HEK293 (cell line): ENCODE measurements around the gene CFAP119.
A peak's percentile ranks its signal among the peaks of the same experiment; 100 is the strongest.

ENCODE experiments used
- CTCF ChIA-PET: fragments of 350-600 bp; formaldehyde crosslinking; extraction: SDS; loops from one replicate; lab custom pipeline; 2021; ENCODE audit warnings: antibody characterized with exemption; lab: Yijun Ruan, JAX
- POLR2A ChIA-PET: fragments of 300-600 bp; formaldehyde crosslinking; extraction: SDS; loops from one replicate; lab custom pipeline; 2020; ENCODE audit warnings: antibody characterized with exemption, inconsistent platforms; lab: Yijun Ruan, JAX
- H3K27ac ChIP-seq: fragments of 200-500 bp; sonication (Bioruptor generic); 2 replicates; pipeline ENCODE4 v1.5.1; 2014; ENCODE audit warnings: low read depth, low read length, control low read depth, inconsistent platforms; ENCODE audit errors: extremely low read depth
- H3K36me3 ChIP-seq, 2 experiments: fragments of 200-500 bp in 1 of 2; sonication (Bioruptor generic) in 1 of 2; 1 replicate in 1 of 2; 2 replicates in 1 of 2; pipeline ENCODE4 v1.5.1; 2014 to 2017; ENCODE audit warnings: inconsistent platforms in 2 of 2, low read length in 2 of 2; ENCODE audit not compliant: control insufficient read depth in 2 of 2, insufficient read depth in 1 of 2
- H3K4me1 ChIP-seq: fragments of 200-500 bp; sonication (Bioruptor generic); 2 replicates; pipeline ENCODE4 v1.5.1; 2014; ENCODE audit warnings: mild to moderate bottlenecking, low read length, inconsistent platforms; ENCODE audit not compliant: control insufficient read depth, insufficient read depth
- H3K4me3 ChIP-seq: 2 replicates; pipeline ENCODE4 v1.5.1; 2011; ENCODE audit warnings: low read depth, mild to moderate bottlenecking, control low read depth, low read length, moderate library complexity
- H3K9me3 ChIP-seq: fragments of 200-500 bp; sonication (Bioruptor generic); 2 replicates; pipeline ENCODE4 v1.5.1; 2014; ENCODE audit warnings: low read depth, low read length, inconsistent platforms; ENCODE audit not compliant: control insufficient read depth, insufficient read depth
- GLI2 ChIP-seq: fragments of 450-650 bp; formaldehyde crosslinking; IDR thresholded peaks from 2 replicates; pipeline ENCODE4; 2017; ENCODE audit warnings: missing biosample characterization, missing genetic modification characterization, low read depth, borderline replicate concordance
- INSM2 ChIP-seq: fragments of 450-650 bp; formaldehyde crosslinking; IDR thresholded peaks from 2 replicates; pipeline ENCODE4 v1.5.1; 2016; ENCODE audit warnings: missing biosample characterization, missing genetic modification characterization
- KLF9 ChIP-seq: fragments of 450-650 bp; formaldehyde crosslinking; IDR thresholded peaks from 2 replicates; pipeline ENCODE4 v1.5.1; 2016; ENCODE audit warnings: missing biosample characterization, missing genetic modification characterization, low read depth
- MYNN ChIP-seq: fragments of 450-650 bp; formaldehyde crosslinking; IDR thresholded peaks from 2 replicates; pipeline ENCODE4 v1.5.1; 2016; ENCODE audit warnings: missing biosample characterization, missing genetic modification characterization, borderline replicate concordance
- MZF1 ChIP-seq: fragments of 450-650 bp; formaldehyde crosslinking; IDR thresholded peaks from 2 replicates; pipeline ENCODE4 v1.5.1; 2017; ENCODE audit warnings: missing biosample characterization, missing genetic modification characterization, borderline replicate concordance
- SALL2 ChIP-seq: fragments of 450-650 bp; formaldehyde crosslinking; IDR thresholded peaks from 2 replicates; pipeline ENCODE4 v1.5.0; 2017; ENCODE audit warnings: missing biosample characterization, mild to moderate bottlenecking, missing genetic modification characterization, borderline replicate concordance
- SCRT1 ChIP-seq: fragments of 450-650 bp; formaldehyde crosslinking; IDR thresholded peaks from 2 replicates; pipeline ENCODE4 v1.5.1; 2016; ENCODE audit warnings: missing biosample characterization, missing genetic modification characterization, borderline replicate concordance
- WT1 ChIP-seq: fragments of 450-650 bp; formaldehyde crosslinking; IDR thresholded peaks from 2 replicates; pipeline ENCODE4 v1.5.1; 2016; ENCODE audit warnings: missing biosample characterization, missing genetic modification characterization
- YY1 ChIP-seq: fragments of 450-650 bp; formaldehyde crosslinking; IDR thresholded peaks from 2 replicates; pipeline ENCODE4 v1.5.1; 2018; ENCODE audit warnings: missing biosample characterization, missing genetic modification characterization
- ZNF133 ChIP-seq: fragments of 450-650 bp; formaldehyde crosslinking; IDR thresholded peaks from 2 replicates; pipeline ENCODE4 v1.5.1; 2016; ENCODE audit warnings: missing biosample characterization, missing genetic modification characterization
- ZNF146 ChIP-seq: fragments of 450-650 bp; formaldehyde crosslinking; IDR thresholded peaks from 2 replicates; pipeline ENCODE4 v1.5.1; 2016; ENCODE audit warnings: missing biosample characterization, missing genetic modification characterization
- ZNF2 ChIP-seq: fragments of 450-650 bp; formaldehyde crosslinking; IDR thresholded peaks from 2 replicates; pipeline ENCODE4 v1.5.1; 2016; ENCODE audit warnings: missing biosample characterization, missing genetic modification characterization
- ZNF24 ChIP-seq: fragments of 450-650 bp; formaldehyde crosslinking; IDR thresholded peaks from 2 replicates; pipeline ENCODE4 v1.5.1; 2016; ENCODE audit warnings: missing biosample characterization, missing genetic modification characterization
- ZNF341 ChIP-seq: fragments of 450-650 bp; formaldehyde crosslinking; IDR thresholded peaks from 2 replicates; pipeline ENCODE4; 2016; ENCODE audit warnings: low read depth, missing biosample characterization, missing genetic modification characterization
- ZNF501 ChIP-seq: fragments of 450-650 bp; formaldehyde crosslinking; IDR thresholded peaks from 2 replicates; pipeline ENCODE4 v1.5.1; 2016; ENCODE audit warnings: missing biosample characterization, missing genetic modification characterization
- ZNF555 ChIP-seq: fragments of 450-650 bp; formaldehyde crosslinking; conservative IDR thresholded peaks from 2 replicates; pipeline ENCODE4 v1.5.1; 2017; ENCODE audit warnings: missing biosample characterization, mild to moderate bottlenecking, missing genetic modification characterization, inconsistent platforms
- ZNF76 ChIP-seq: fragments of 450-650 bp; formaldehyde crosslinking; IDR thresholded peaks from 2 replicates; pipeline ENCODE4; 2016; ENCODE audit warnings: low read depth, missing biosample characterization, missing genetic modification characterization, borderline replicate concordance
- ZNF785 ChIP-seq: fragments of 450-650 bp; formaldehyde crosslinking; IDR thresholded peaks from 2 replicates; pipeline ENCODE4 v1.5.1; 2016; ENCODE audit warnings: missing biosample characterization, missing genetic modification characterization
- ZNF843 ChIP-seq: fragments of 450-650 bp; formaldehyde crosslinking; IDR thresholded peaks from 2 replicates; pipeline ENCODE4 v1.5.1; 2016; ENCODE audit warnings: missing biosample characterization, missing genetic modification characterization
- ZSCAN18 ChIP-seq: fragments of 450-650 bp; formaldehyde crosslinking; IDR thresholded peaks from 2 replicates; pipeline ENCODE4 v1.5.1; 2016; ENCODE audit warnings: missing biosample characterization, missing genetic modification characterization
- ZXDB ChIP-seq: fragments of 450-650 bp; formaldehyde crosslinking; IDR thresholded peaks from 2 replicates; pipeline ENCODE4 v1.5.1; 2016; ENCODE audit warnings: missing biosample characterization, missing genetic modification characterization
- TF ChIP-seq, protein P1 (sequence below): fragments of 450-650 bp; formaldehyde crosslinking; IDR thresholded peaks from 2 replicates; pipeline ENCODE4 v1.5.1; 2017; ENCODE audit warnings: missing biosample characterization, missing genetic modification characterization
- TF ChIP-seq, protein P2 (sequence below): fragments of 450-650 bp; formaldehyde crosslinking; IDR thresholded peaks from 2 replicates; pipeline ENCODE4 v1.5.1; 2016; ENCODE audit warnings: missing biosample characterization, missing genetic modification characterization, borderline replicate concordance
- TF ChIP-seq, protein P3 (sequence below): fragments of 450-650 bp; formaldehyde crosslinking; IDR thresholded peaks from 2 replicates; pipeline ENCODE4 v1.5.1; 2016; ENCODE audit warnings: missing biosample characterization, missing genetic modification characterization
- TF ChIP-seq, protein P4 (sequence below): fragments of 450-650 bp; formaldehyde crosslinking; IDR thresholded peaks from 2 replicates; pipeline ENCODE4 v1.5.1; 2016; ENCODE audit warnings: missing biosample characterization, missing genetic modification characterization
- TF ChIP-seq, protein P5 (sequence below): fragments of 450-650 bp; formaldehyde crosslinking; IDR thresholded peaks from 2 replicates; pipeline ENCODE4 v1.5.1; 2016; ENCODE audit warnings: missing biosample characterization, missing genetic modification characterization

CFAP119 gene

DNA sequence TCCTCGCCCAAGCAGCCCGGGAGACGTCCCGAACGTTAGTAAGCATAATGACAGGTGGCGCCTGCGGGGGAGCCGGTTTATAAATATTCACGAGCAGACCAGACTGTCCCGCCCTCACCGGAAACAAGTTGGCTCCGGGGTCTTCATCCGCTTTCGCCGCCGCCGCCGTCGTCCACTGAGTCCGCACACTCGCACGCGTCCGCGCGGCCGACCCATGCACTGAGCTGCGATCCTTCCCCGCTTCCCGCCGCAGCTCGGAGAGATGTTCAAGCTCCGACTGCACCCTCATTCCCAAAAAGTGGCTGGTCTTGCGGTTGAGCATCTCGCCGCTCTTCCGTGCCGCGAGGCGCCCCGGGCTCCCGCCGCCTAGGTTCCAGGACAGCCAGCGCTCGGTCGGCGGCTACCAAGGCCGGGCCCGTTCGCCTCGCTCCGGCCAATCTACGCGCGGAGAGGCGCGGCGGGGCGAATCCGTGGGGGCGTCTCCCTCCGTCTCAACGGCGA lies 385 bp downstream of the CFAP119 start:
- CTCF ChIA-PET: interaction anchor here (0.6 to 0.7 kb wide), 2 partner anchors 9 to 173 kb away, joined by 3 read pairs; no protein-coding TSS in a partner anchor
- H3K36me3 ChIP-seq: peaks cover 6 to 77% of the 10 kb centered on the region in 2 experiments; a peak in 1 of 3 replicates
- TF ChIP-seq, protein P1, sequence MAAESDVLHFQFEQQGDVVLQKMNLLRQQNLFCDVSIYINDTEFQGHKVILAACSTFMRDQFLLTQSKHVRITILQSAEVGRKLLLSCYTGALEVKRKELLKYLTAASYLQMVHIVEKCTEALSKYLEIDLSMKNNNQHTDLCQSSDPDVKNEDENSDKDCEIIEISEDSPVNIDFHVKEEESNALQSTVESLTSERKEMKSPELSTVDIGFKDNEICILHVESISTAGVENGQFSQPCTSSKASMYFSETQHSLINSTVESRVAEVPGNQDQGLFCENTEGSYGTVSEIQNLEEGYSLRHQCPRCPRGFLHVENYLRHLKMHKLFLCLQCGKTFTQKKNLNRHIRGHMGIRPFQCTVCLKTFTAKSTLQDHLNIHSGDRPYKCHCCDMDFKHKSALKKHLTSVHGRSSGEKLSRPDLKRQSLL (tag by site-specific recombination): peak; percentile 16; the same call in 1 of the 2 replicates
- TF ChIP-seq ZNF76 (tag by site-specific recombination) (no peak; the same call in 1 of the 2 replicates), YY1 (peak; percentile 34; the same call in 1 of the 2 replicates), ZNF501 (peak; percentile 95), MYNN (tag by site-specific recombination) (peak; percentile 54; the same call in 1 of the 2 replicates), ZNF2 (tag by site-specific recombination) (peak; percentile 72; the same call in 1 of the 2 replicates), ZNF785 (tag by site-specific recombination) (peak; percentile 71; the same call in 1 of the 2 replicates), WT1 (no peak), SALL2 (no peak), ZNF341 (tag by site-specific recombination) (peak; percentile 86), ZXDB (tag by site-specific recombination) (peak; percentile 86), ZSCAN18 (tag by site-specific recombination) (0 out of 2 replicates have a peak, but pooled peaks have one; percentile 33), INSM2 (no peak), ZNF24 (tag by site-specific recombination) (peak; percentile 84; the same call in 1 of the 2 replicates), GLI2 (no peak), ZNF146 (peak; percentile 30; the same call in 1 of the 2 replicates), ZNF843 (peak; percentile 53; the same call in 1 of the 2 replicates), ZNF555 (tag by site-specific recombination) (no peak), MZF1 (tag by site-specific recombination) (no peak), KLF9 (peak; percentile 85; the same call in 1 of the 2 replicates), ZNF133 (tag by site-specific recombination) (peak; percentile 9; the same call in 1 of the 2 replicates), SCRT1 (no peak)
- TF ChIP-seq, protein P2, sequence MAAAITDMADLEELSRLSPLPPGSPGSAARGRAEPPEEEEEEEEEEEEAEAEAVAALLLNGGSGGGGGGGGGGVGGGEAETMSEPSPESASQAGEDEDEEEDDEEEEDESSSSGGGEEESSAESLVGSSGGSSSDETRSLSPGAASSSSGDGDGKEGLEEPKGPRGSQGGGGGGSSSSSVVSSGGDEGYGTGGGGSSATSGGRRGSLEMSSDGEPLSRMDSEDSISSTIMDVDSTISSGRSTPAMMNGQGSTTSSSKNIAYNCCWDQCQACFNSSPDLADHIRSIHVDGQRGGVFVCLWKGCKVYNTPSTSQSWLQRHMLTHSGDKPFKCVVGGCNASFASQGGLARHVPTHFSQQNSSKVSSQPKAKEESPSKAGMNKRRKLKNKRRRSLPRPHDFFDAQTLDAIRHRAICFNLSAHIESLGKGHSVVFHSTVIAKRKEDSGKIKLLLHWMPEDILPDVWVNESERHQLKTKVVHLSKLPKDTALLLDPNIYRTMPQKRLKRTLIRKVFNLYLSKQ (tag by site-specific recombination): 0 out of 2 replicates have a peak, but pooled peaks have one; percentile 15
- TF ChIP-seq, protein P3, sequence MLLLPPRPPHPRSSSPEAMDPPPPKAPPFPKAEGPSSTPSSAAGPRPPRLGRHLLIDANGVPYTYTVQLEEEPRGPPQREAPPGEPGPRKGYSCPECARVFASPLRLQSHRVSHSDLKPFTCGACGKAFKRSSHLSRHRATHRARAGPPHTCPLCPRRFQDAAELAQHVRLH (tag by site-specific recombination): peak; percentile 56; the same call in 1 of the 2 replicates
- TF ChIP-seq, protein P4, sequence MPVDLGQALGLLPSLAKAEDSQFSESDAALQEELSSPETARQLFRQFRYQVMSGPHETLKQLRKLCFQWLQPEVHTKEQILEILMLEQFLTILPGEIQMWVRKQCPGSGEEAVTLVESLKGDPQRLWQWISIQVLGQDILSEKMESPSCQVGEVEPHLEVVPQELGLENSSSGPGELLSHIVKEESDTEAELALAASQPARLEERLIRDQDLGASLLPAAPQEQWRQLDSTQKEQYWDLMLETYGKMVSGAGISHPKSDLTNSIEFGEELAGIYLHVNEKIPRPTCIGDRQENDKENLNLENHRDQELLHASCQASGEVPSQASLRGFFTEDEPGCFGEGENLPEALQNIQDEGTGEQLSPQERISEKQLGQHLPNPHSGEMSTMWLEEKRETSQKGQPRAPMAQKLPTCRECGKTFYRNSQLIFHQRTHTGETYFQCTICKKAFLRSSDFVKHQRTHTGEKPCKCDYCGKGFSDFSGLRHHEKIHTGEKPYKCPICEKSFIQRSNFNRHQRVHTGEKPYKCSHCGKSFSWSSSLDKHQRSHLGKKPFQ: 0 out of 2 replicates have a peak, but pooled peaks have one; percentile 25
- TF ChIP-seq, protein P5, sequence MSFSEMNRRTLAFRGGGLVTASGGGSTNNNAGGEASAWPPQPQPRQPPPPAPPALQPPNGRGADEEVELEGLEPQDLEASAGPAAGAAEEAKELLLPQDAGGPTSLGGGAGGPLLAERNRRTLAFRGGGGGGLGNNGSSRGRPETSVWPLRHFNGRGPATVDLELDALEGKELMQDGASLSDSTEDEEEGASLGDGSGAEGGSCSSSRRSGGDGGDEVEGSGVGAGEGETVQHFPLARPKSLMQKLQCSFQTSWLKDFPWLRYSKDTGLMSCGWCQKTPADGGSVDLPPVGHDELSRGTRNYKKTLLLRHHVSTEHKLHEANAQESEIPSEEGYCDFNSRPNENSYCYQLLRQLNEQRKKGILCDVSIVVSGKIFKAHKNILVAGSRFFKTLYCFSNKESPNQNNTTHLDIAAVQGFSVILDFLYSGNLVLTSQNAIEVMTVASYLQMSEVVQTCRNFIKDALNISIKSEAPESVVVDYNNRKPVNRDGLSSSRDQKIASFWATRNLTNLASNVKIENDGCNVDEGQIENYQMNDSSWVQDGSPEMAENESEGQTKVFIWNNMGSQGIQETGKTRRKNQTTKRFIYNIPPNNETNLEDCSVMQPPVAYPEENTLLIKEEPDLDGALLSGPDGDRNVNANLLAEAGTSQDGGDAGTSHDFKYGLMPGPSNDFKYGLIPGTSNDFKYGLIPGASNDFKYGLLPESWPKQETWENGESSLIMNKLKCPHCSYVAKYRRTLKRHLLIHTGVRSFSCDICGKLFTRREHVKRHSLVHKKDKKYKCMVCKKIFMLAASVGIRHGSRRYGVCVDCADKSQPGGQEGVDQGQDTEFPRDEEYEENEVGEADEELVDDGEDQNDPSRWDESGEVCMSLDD (tag by site-specific recombination): no peak

More for the DNA sequence above, 385 bp downstream of the CFAP119 start:
- peak overlapping the region; percentile 83 for H3K27ac ChIP-seq
- no peaks in the 10 kb centered on the region for H3K9me3 ChIP-seq
- POLR2A ChIA-PET: interaction anchor here (1.0 kb wide), 1 partner anchor 13 kb away, joined by 9 read pairs; the partner anchor contains the start of gene PHKG2
- H3K4me3 ChIP-seq: peak overlapping the region; percentile 95
- H3K4me1 ChIP-seq: peaks cover 4% of the 10 kb centered on the region; the same call in 1 of the 2 replicates
